ENCODE data around the gene PILRA.

Gene PILRA

DNA sequence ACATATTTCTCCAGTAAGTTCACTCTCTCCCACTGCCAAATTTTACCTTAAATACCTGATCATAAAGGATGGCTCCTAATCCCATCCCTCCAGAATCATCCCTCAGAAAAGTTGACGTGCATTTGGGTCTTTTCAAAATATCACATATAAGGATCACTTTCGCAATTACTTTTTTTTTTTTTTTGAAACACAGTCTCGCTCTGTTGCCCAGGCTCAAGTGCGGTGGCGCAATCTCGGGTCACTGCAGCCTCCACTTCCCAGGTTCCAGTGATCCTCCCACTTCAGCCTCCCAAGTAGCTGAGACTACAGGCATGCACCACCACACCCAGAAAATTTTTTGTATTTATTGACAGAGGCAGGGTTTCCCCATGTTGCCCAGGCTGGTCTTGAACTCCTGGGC is 37.8 kb downstream of the PILRA start:
- DNase-seq (ENCODE audit: low read depth): no peak

DNA sequence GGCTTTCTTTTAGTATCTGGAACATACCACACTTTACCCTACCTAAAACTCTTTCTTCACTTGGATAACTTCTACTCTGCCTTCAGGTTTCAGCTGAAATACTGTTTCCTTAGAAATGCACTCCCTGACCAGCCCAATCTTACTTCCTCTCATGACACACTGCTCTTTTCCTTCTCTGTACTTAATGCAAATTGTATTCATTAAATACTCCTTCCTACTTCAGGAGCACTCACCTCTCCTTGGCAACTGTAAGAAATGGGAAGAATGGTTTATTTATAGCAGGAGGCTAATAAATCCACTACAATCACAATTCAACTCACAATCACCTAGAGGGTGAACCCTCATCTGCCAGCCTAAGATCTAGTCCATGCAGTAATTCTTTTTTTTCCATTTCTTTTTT is 40.1 kb downstream of the PILRA start:
- DNase-seq (ENCODE audit: low read depth): no peak

DNA sequence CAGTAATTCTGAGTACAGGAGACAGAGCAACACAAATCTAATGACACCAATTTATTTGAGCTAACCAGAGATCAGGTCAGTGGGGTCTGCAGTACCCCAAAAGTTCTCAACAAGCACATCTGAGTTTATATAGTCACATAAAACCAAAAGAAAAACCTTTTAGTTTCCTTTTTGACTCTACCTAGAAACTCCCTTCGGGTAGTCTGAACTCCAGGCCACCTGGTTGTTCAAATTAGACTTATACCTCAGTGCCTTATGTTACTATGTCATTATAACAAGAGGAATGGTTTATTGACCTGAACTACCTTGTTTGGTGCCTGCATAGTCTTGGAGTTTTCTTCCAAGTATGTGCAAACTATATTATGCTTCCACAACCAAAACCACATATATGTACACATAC is 40.6 kb downstream of the PILRA start:
- DNase-seq (ENCODE audit: low read depth): no peak

DNA sequence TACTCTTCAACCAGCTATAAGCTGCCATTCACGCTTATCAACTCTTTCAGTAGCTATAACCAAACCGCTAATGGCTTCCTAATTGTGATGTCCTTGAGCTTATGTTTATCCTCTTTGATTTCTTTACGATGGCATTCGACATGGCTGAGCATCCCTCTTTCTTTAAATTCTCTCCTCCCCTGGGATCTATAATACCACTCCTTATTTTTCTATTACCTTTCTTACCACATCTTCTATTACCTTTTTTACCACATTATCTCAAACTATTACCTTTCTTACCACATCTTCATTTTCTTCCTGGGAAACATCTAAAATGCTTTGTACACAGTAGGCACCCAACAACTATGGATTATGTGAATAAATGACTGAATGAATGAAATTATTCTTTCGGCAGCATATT is 42.2 kb downstream of the PILRA start:
- DNase-seq (ENCODE audit: low read depth): no peak

DNA sequence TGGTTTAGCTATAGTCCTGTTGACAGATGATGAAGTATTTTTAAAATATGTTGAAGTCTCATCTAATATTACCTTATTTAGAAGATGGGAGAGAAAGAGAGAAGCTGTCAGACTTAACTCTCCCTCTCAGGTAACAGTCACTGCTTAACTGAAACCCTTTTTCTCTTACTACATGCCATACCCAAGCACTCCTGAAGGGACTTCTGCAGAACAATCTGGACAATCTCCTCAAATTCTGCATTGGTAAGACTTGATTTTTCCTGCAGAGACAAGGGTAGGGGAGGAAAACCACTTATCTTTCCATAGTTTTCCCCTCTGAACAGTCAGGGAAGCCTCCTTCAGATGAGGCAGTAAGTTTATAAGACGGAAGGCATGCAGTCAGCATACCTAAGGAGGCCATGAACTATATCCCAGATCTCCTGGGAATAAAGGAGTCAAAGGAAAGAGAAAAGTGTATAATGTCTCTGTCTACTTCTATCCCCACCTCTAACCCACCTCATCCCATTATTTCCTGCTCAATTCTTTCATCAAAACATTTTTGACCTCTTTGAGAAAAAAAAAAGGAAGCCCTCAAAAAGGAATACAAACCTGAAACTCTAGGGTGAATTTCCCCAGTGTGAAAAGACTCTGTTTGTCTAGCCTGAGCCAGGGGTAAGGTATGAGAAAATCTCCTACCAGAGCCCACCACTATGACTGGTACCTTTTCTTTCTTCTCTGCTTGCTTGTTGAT is 45.8 kb downstream of the PILRA start:
- no peak for DNase-seq (ENCODE audit: low read depth)

DNA sequence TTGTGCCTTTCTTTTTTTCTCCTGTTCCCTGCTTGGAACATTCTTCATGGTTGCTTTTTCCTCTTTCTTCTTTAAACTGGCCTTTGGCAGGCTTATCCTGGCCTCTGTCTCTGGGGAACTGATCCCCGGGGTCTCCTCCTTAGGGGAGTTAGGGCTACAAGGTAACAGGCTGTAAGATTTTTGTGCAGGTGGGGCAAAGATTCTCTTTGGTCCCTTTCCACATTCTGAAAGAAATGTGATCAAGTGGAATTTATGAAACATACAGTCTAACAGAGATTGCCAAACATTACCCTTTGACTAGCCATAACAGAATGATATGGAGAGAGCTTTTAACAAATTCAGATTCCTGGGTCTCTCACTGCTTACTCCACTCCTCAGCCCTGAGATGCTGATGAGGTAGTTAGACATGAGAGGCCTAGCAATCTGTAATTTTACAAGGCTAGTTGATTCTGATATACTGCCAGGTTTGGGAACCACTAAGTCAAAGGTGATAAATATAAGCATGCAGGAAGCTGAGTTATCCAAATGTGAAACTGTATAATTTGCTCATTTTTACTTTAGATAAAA is 46.5 kb downstream of the PILRA start:
- DNase-seq (ENCODE audit: low read depth): no peak

DNA sequence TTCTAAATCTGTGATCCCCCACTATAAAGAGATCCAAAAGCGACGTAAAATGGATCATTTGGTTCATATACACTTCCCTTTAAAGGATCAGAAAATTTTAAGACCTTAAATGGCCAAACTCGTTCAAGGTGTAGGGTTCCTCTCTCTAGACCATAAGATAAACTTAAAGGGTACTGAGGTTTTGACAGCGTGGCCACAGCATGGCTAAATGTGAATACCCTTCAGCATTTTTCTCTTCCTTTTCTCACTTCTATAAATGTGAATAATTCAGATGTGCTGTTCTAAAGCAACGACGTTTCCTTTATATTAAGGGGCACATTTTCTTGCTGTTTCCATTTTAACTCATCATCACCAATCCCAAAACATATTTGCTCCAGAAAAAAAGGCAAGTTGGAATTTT is 50.0 kb downstream of the PILRA start:
- no peak for DNase-seq (ENCODE audit: low read depth)

DNA sequence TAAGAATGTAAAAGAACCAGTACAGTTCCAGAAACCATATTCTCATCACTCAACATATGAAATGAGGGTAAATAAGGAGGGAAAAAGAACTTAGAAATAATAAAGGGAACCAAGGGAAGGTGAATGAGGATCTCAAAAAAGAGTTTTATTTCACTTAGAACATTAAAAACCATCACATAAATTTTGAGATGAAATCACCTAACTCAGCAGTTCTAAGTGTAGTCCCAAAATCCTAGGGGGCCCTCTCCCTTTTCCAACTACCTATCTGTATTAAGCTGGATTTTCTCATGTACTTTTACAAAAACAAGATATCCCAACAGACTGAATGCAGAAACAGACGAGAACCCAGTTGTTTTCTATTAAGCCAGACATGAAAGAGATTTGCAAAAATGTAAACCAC is 52.1 kb downstream of the PILRA start:
- no peak for DNase-seq (ENCODE audit: low read depth)

DNA sequence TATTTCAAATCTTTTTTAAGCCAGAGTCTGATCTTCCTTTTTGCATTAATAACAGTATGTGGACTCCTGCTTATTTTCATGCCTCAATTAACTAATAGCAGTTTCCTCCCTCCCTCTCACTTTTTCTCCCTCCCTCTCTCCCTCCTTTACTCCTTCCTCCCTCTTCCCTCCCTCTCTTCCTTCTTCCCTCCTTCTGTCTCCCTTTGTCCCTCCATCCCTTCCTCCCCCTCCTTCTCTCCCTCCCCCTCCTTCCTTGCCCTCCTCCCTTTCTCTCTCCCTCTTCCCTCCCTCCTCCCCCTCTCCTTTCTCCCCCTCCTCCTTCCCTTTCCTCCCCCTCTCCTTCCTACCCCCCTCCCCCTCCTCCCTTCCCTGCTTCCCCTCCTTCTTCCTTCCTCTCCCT is 53.2 kb downstream of the PILRA start:
- no peak for DNase-seq (ENCODE audit: low read depth)

DNA sequence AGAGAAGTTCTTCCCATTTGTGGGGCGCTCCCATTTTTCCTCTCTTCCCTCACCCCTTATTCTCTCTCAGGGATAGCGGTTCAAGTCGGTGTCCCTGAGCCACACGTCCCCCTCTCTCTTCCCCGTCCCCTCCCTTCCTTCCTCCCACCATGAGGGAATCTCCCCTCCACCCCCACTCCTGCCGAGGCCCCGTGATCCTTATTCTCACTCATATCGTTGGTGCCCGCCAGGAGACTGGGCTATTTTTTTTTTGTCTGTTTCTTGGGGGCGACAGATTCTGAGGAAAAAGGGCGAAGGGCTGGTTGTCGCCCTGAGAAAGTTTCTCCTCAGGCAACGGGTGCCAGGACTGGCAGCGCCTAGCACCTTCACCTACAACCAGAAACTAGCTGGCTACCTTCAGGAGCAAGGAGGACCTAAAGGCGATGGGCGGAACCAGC is 54.5 kb downstream of the PILRA start:
- no peak for DNase-seq (ENCODE audit: low read depth)

DNA sequence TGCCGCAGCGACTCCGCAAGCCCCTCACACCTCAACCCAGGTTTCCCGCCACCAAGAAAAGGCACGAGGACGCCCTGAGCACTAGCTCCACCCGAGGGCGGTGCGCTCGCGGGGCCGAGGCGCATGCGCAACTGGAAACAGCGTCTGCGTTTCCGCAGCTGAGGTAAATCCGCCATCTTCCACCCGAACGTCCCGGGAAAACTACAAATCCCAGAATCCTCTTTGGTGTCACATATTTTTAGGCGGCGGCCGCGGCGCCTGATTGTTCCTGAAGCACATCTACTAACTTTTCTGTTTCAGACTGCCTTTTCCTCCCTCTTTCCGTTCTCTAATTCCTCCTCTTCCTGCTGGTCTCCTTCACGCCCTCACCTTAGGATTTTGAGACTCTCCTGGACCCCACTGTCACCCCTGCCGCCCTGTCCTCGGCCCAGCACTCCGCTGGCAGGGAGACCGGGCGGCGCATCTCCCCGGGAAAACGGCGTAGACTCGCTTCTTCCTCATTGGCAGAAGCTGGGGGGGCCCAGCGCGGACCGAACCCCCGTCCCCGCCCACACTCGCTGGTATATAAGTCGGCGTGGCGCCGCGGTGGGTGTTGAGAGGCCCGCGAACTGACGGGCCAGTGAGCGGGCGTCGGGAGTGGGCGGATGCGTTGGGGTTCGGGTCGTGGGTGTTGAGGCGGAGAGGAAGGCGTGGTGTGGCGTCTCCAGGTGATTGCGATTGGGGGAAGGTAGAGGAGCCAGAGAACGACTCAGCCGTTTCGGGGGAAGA is 55.1 kb downstream of the PILRA start, which contains the start of gene ZCWPW1:
TSS of gene ZCWPW1 (minus strand) at position 505 of the 768 bp plus-strand sequence. CDS start 8,054 bp downstream, outside the sequence.
- peak; percentile 87 for DNase-seq (ENCODE audit: low read depth)

DNA sequence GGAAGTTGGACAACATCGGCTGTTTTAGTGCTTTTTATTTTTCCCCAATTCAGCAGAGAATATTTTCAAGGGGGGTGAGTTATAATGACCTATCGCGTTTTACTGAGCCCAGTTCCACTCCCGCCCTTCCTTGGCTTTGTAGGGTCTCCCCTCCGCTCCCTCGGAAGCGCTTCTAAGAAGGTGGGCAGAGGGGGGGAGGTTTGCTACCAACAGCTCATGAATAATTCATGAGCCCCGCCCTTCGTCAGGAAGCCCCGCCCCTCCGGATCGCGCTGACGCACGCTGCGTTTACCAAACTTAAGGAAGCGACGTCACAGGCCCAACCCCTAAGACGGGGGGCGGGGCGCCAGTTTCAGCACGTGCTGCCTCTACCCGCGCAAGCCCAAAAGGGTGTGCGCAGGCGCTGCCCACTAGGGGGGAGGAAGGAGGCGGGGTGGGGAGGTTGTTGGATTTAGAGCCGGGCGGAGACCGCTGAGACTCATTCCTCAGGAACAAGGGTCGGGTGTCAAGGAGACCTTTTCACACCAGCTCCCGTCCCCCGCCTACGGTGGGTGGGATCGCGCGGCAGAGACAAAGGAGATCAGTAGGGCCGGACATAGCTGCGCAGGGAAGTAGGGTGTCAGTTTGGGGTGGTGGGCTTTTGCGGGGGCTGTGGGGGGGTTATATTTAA is 55.8 kb downstream of the PILRA start:
- DNase-seq (ENCODE audit: low read depth): peak; percentile 97

DNA sequence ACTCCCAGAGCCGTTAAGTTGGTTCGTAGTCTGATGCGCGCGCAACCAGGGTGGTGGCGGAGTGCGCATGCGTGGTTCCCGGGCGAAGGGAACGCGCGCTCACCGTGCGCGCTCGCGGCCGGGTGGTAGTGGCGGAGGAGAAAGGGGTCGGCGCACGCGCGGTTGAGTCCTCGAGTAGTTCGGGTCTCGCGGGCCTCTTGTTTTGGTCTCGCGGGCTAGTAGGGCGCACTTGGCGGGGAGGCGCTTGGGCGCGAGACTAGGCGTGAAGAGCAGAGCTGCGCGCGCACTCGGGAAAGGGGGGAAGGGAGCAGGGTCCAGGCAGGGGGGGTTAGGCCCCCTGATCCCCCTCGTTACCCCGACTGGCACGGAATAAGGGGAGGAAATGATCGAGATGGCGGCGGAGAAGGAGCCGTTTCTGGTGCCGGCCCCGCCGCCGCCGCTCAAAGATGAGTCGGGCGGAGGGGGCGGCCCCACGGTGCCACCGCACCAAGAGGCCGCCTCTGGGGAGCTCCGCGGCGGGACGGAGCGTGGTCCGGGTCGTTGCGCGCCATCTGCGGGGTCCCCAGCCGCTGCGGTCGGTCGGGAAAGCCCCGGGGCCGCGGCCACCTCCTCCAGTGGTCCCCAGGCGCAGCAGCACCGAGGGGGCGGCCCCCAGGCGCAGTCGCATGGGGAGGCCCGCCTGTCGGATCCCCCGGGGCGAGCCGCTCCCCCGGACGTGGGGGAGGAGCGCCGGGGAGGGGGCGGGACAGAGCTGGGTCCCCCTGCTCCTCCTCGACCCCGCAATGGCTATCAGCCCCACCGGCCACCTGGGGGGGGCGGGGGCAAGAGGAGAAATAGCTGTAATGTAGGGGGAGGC is 56.6 kb downstream of the PILRA start, which contains the start of gene MEPCE:
TSS of gene MEPCE (plus strand) at position 195 of the 856 bp plus-strand sequence. CDS start at position 383, 188 bp downstream.
- peak; percentile 71 for DNase-seq (ENCODE audit: low read depth)

DNA sequence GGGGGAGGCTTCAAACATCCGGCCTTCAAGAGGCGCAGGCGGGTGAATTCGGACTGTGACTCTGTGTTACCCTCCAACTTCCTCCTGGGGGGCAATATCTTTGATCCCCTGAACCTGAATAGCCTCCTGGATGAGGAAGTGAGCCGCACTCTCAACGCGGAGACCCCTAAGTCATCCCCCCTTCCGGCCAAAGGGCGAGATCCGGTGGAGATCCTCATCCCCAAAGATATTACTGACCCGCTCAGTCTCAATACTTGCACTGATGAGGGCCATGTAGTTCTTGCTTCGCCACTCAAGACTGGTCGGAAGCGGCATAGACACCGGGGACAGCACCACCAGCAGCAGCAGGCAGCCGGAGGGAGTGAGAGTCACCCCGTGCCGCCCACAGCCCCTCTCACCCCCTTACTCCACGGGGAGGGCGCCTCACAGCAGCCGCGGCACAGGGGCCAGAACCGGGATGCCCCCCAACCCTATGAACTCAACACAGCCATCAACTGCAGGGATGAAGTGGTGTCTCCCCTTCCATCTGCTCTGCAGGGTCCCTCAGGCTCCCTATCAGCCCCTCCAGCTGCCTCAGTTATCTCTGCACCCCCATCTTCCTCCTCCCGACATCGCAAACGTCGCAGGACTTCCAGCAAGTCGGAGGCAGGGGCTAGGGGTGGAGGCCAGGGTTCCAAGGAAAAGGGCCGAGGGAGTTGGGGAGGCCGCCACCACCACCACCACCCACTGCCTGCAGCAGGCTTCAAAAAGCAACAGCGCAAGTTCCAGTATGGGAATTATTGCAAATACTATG is 57.4 kb downstream of the PILRA start:
- no peak for DNase-seq (ENCODE audit: low read depth)

DNA sequence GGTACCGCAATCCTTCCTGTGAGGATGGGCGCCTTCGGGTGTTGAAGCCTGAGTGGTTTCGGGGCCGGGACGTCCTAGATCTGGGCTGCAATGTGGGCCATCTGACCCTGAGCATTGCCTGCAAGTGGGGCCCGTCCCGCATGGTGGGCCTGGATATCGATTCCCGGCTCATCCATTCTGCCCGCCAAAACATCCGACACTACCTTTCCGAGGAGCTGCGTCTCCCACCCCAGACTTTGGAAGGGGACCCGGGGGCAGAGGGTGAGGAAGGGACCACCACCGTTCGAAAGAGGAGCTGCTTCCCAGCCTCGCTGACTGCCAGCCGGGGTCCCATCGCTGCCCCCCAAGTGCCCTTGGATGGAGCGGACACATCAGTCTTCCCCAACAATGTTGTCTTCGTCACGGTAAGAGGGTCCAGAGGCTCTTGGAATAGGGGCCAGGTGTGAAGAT is 58.0 kb downstream of the PILRA start:
- DNase-seq (ENCODE audit: low read depth): no peak

DNA sequence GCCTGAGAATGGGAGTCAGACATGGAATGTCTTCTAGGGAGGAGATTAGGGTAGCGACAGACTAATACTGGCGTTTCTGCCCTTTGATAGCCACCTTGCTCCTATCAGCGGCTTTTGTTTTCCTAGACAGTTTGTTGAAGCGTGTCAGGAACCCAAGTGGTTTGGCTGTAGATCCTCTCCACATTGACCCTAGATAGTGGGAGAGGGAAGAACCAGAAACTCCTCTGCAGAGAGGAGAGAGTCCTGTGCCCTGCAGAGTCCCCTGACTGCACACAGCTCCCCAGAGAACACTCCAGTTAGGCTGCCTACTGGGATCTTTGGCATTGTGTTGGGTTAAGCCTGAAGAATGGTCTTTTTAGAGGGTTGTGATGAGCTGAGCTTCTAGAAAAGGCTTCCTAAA is 58.8 kb downstream of the PILRA start:
- no peak for DNase-seq (ENCODE audit: low read depth)

DNA sequence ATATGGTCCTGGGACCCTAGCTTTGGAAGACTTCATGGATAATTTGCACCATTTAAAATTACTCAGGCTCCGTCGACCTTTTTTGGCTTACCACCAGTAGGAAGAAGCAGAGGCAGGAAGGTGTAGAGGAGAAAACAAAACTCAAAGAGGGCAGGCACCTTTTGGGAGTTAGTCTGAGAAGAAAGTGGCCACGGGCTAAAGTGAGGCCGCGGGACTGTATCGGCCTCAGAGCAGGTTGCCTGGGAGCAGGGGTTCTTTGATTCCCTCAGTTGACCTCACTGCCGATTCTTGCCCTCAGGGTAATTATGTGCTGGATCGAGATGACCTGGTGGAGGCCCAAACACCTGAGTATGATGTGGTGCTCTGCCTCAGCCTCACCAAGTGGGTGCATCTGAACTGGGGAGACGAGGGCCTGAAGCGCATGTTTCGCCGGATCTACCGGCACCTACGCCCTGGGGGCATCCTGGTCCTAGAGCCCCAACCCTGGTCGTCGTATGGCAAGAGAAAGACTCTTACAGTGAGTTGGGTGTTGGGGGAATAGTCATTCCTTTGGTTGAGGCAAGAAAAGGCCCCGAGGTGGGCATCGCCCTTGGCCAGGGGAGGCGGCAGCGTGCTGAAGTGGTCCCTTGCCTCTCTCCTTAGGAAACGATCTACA is 59.5 kb downstream of the PILRA start:
- DNase-seq (ENCODE audit: low read depth): no peak

DNA sequence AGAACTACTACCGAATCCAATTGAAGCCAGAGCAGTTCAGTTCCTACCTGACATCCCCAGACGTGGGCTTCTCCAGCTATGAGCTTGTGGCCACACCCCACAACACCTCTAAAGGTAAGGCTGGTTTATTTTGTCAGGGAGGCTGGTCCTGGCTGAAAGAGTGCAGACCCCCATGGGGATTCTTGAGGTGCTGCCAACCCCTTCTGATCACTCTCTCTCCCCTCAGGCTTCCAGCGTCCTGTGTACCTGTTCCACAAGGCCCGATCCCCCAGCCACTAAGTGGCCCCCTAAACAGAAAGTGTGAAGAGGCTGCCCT is 59.9 kb downstream of the PILRA start:
- DNase-seq (ENCODE audit: low read depth): no peak

DNA sequence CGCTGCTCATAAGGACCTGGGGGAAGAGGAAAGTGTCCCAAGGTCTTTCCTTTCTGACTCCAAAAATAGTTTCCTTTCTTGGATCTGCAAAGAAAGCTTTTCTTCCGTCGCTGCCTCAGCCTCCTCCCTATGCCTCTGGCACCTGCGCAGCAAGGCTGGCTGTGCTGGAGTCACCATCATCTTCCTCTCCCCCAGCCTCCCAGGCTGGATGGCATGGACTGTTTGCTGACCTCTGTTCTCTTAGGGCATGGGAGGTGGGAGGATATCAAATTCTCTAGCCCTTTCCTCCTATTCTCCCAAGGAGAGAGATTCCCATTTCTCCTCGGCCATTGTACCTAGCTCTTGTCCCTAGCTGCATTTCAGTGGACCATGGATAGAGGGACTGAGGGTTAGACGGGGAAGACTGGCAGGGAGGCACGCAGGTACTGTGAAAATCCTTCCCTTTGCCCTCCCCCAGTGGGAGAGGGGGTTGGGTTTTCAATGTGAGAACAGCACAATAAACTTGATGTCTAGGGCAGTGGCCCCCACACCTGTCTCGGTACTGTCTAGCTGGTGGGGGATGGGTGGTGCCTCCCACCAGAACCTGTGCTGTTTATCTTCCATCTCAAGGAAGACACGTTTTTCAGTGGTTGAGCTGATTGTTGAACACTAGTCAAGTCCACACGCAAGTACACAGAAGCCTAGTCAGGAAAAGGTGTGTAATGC is 60.5 kb downstream of the PILRA start:
- DNase-seq (ENCODE audit: low read depth): no peak

All from non-pigmented ciliary epithelial cell (primary cell).